HG02885 (cell line): ENCODE data around the gene BLOC1S4.

Experiments
- ATAC-seq: cut with Tn5 transposase; IDR thresholded peaks from one replicate; pipeline ENCODE4 v1.9.1; 2021; ENCODE audit warnings: mild to moderate bottlenecking; ENCODE audit not compliant: unreplicated experiment, poor library complexity

BLOC1S4 gene

GRCh38 chr4:6689506-6689960 lies 26.4 kb upstream of the BLOC1S4 start:
- ATAC-seq, result no peak

GRCh38 chr4:6692379-6692778 lies 23.6 kb upstream of the BLOC1S4 start:
- no peak for ATAC-seq

- ATAC-seq, result no peak
Measured at GRCh38 chr4:6692806-6693205, 23.2 kb upstream of the BLOC1S4 start.

- no peak for ATAC-seq
Measured at GRCh38 chr4:6693231-6694176, 22.5 kb upstream of the BLOC1S4 start, which contains the start of gene S100P. Gene S100P, plus strand, starts transcription at chr4:6693878. Its CDS starts 55 bp downstream, at chr4:6693933.

GRCh38 chr4:6694177-6694901 lies 21.6 kb upstream of the BLOC1S4 start:
- ATAC-seq, result no peak

GRCh38 chr4:6695660-6696610 lies 20.0 kb upstream of the BLOC1S4 start:
- ATAC-seq, result no peak

- no peak for ATAC-seq
Measured at GRCh38 chr4:6696611-6697010, 19.4 kb upstream of the BLOC1S4 start.

GRCh38 chr4:6697131-6697530 lies 18.8 kb upstream of the BLOC1S4 start:
- no peak for ATAC-seq

GRCh38 chr4:6699388-6699787 lies 16.6 kb upstream of the BLOC1S4 start:
- ATAC-seq, result no peak

GRCh38 chr4:6699903-6700302 lies 16.1 kb upstream of the BLOC1S4 start:
- ATAC-seq, result no peak

- no peak for ATAC-seq
Measured at GRCh38 chr4:6701371-6701770, 14.6 kb upstream of the BLOC1S4 start.

GRCh38 chr4:6702761-6703160 lies 13.2 kb upstream of the BLOC1S4 start:
- no peak for ATAC-seq

GRCh38 chr4:6703786-6704185 lies 12.2 kb upstream of the BLOC1S4 start:
- no peak for ATAC-seq

- no peak for ATAC-seq
Measured at GRCh38 chr4:6705646-6706045, 10.3 kb upstream of the BLOC1S4 start.

GRCh38 chr4:6706173-6706572 lies 9.8 kb upstream of the BLOC1S4 start:
- ATAC-seq, result no peak

GRCh38 chr4:6709230-6710114 lies 6.5 kb upstream of the BLOC1S4 start, which contains the start of gene MRFAP1L1:
Gene MRFAP1L1, minus strand, starts transcription at chr4:6709865. Its CDS starts 236 bp downstream, at chr4:6709629.
- ATAC-seq, result peak; percentile 74

GRCh38 chr4:6710282-6710681 lies 5.7 kb upstream of the BLOC1S4 start:
- no peak for ATAC-seq

GRCh38 chr4:6710996-6711395 lies 5.0 kb upstream of the BLOC1S4 start:
- ATAC-seq, result no peak

- no peak for ATAC-seq
Measured at GRCh38 chr4:6714954-6715353, 1.0 kb upstream of the BLOC1S4 start.
